Measurements from ENCODE around the gene TRAF3IP3. TPM values are rescaled to one million over a fixed set of nuclear protein-coding genes. Genes with fewer than 3 reads are reported as not detected.

Gene TRAF3IP3
- total RNA-seq, 1 donor from 2014 or later, result 0.85 TPM

DNA sequence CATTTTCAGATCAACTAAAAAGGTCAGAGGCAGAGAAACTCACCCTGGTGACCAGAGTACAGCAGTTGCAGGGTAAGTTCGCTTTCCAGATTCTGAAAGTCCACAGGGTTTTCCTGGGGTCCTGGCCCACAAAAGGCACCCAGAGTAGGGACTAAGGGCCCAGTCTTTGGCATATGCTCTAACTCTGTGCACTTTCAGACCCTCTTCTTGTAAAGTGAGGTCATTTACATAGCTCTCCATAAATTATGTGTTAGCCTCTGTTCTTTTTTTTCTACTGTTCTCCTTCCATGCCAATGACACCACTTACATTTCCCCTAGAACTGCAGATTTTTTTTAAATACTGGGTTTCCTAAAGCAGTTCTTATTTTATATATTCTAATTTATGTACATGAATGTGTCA, 22.2 kb downstream of the TRAF3IP3 start:
- no peak for DNase-seq (ENCODE audit: low spot score in 2 of 2, unreplicated experiment in 2 of 2)
- Mint-ChIP-seq H3K27me3 (ENCODE audit: low read depth) (no peaks in the 10 kb centered on the region), H3K4me1 (peaks cover 8% of the 10 kb centered on the region), H3K27ac (no peak overlapping the region), H3K4me3 (no peak overlapping the region), H3K9me3 (no peaks in the 10 kb centered on the region), H3K36me3 (peaks cover 5% of the 10 kb centered on the region)
- TF ChIP-seq CTCF (IDR thresholded peaks at IDR 0.05; ENCODE audit: unreplicated experiment), result no peak

DNA sequence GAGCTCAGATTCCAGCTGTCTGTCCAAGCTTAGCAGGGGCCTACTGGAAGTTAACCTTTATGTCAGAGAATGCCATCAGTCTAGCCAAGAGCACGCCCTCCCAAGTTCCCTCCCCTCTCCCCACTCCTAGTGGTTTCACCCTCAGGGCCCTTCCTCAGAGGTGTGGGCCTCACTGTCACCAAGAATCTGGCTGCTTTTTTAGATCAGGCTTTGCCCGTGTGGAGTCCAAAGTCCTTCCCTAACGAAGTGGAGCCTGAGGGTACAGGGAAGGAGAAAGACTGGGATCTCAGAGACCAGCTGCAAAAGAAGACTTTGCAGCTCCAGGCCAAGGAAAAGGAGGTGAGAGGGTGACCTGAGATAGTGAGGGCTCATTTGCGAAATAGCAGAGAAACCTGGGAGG, 24.4 kb downstream of the TRAF3IP3 start:
- H3K4me3 Mint-ChIP-seq, result no peak overlapping the region
- no peaks in the 10 kb centered on the region for H3K27me3 Mint-ChIP-seq (ENCODE audit: low read depth)
- no peak for DNase-seq (ENCODE audit: low spot score in 2 of 2, unreplicated experiment in 2 of 2)
- no peak overlapping the region for H3K27ac Mint-ChIP-seq
- peaks cover 25% of the 10 kb centered on the region for H3K4me1 Mint-ChIP-seq
- no peaks in the 10 kb centered on the region for H3K9me3 Mint-ChIP-seq
- no peak for TF ChIP-seq CTCF (IDR thresholded peaks at IDR 0.05; ENCODE audit: unreplicated experiment)
- H3K36me3 Mint-ChIP-seq, result peaks cover 5% of the 10 kb centered on the region

DNA sequence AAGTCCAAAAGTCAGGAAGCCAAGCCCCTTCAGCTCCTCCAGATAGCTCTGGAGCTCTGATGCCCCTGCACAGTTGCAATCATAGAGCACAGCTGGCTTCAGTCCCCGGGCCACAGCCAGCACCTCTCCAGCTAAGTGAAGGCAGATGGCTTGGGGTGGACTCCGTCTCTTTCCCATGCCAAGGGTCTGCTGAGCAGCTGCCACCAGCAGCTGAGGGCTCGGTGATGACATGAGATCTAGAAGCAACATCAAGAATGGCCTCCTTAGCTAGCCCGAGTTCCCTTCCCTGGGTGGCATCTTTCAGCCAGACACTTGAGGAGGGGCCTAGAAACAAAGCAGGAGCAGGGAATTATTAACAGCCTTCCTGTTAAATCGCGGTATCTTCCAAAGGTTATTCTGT, 27.5 kb downstream of the TRAF3IP3 start:
- DNase-seq (ENCODE audit: low spot score in 2 of 2, unreplicated experiment in 2 of 2), result no peak
- peaks cover 25% of the 10 kb centered on the region for H3K4me1 Mint-ChIP-seq
- peak overlapping the region; percentile 98 for H3K27ac Mint-ChIP-seq
- TF ChIP-seq CTCF (IDR thresholded peaks at IDR 0.05; ENCODE audit: unreplicated experiment), result no peak
- H3K4me3 Mint-ChIP-seq, result peak overlapping the region; percentile 90
- H3K36me3 Mint-ChIP-seq, result peaks cover 27% of the 10 kb centered on the region
- no peaks in the 10 kb centered on the region for H3K9me3 Mint-ChIP-seq
- H3K27me3 Mint-ChIP-seq (ENCODE audit: low read depth), result peaks cover 13% of the 10 kb centered on the region

DNA sequence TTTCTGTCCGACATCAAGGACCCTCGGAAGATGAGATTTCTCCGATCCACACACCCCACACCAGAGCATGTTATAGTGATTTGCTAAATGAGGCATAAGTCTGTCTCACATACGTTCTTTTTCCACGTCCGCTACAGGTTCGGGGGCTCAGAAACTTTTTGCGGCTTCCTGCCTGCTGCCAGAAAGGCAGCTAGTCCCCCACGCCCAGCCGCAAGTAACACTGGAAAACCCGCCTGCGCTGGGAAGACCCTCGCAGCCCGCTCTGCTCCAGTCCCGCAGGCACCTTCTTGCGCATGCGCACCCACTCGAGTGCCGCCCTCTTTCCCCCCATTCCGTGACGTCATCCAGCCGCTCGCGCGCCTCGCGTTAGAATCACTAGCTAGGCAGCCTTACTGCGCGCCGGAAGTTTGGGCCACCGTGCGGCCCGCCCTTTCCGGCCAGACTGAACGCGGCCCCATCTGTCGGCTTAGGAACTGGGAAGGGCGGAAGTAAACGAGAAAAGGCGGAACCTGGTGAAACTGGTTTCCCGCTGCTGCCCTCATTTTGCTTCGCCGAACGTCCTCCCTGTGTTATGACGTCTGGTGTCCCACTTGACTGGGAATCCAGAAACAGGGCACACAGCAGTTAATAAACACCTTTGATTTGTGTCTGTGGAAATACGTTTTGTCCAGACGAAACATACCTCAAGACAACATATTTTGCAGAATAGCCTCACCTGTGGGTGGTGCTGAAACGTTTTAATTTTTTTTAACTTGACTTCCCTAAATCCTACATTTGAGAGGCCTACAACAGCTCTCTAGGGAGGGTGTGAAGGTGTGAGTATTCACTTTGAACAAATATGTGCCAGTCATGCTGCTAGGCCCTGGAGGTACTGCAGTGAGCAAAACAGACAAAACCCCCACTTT, 28.7 kb downstream of the TRAF3IP3 start, which contains the start of gene C1orf74:
C1orf74 (minus strand) TSS at position 295 of the 905 bp plus-strand sequence. CDS start 925 bp downstream, outside the sequence.
- H3K27ac Mint-ChIP-seq, result peak within 1 kb of the TSS; percentile 98
- no peak for TF ChIP-seq CTCF (IDR thresholded peaks at IDR 0.05; ENCODE audit: unreplicated experiment)
- peaks cover 28% of the 10 kb centered on the region for H3K36me3 Mint-ChIP-seq
- no peaks in the 10 kb centered on the region for H3K9me3 Mint-ChIP-seq
- H3K27me3 Mint-ChIP-seq (ENCODE audit: low read depth), result peaks cover 14% of the 10 kb centered on the region
- peak; percentile 99 to 100 for DNase-seq (ENCODE audit: low spot score in 2 of 2, unreplicated experiment in 2 of 2)
- H3K4me1 Mint-ChIP-seq, result peaks cover 25% of the 10 kb centered on the region
- H3K4me3 Mint-ChIP-seq, result peak within 1 kb of the TSS; percentile 90

- no peak overlapping the region for H3K4me3 Mint-ChIP-seq
- peaks cover 25% of the 10 kb centered on the region for H3K4me1 Mint-ChIP-seq
- peaks cover 14% of the 10 kb centered on the region for H3K27me3 Mint-ChIP-seq (ENCODE audit: low read depth)
- no peak for DNase-seq (ENCODE audit: low spot score in 2 of 2, unreplicated experiment in 2 of 2)
- H3K36me3 Mint-ChIP-seq, result peaks cover 33% of the 10 kb centered on the region
- H3K9me3 Mint-ChIP-seq, result no peaks in the 10 kb centered on the region
- no peak overlapping the region for H3K27ac Mint-ChIP-seq
- TF ChIP-seq CTCF (IDR thresholded peaks at IDR 0.05; ENCODE audit: unreplicated experiment), result no peak
Observed at GRCh38 chr1:209785592-209785991, 29.7 kb downstream of the TRAF3IP3 start.

All from mesothelial cell of epicardium (in vitro differentiated cells).